H1 (cell line): Measurements from ENCODE around the gene E2F8. TPM values are rescaled to one million over a fixed set of nuclear protein-coding genes. Genes with fewer than 3 reads are reported as not detected.

ENCODE experiments used
- CTCF ChIA-PET: fragments of 300-600 bp; sonication (Branson Sonifier 250); formaldehyde crosslinking; loops from one replicate; lab custom pipeline; 2021; ENCODE audit not compliant: partially characterized antibody; lab: Charles Lee
- POLR2A ChIA-PET: fragments of 300-600 bp; sonication (Branson Sonifier 250); formaldehyde crosslinking; loops from one replicate; lab custom pipeline; 2021; ENCODE audit warnings: inconsistent platforms; ENCODE audit not compliant: partially characterized antibody; lab: Charles Lee
- DNase-seq, 2 experiments: peaks; one replicate each; pipeline versions ENCODE4 v3.0.0 to v3.0.0-alpha.2; 2010 to 2022; ENCODE audit warnings: low spot score in 2 of 2, low read depth in 1 of 2, mixed read lengths in 1 of 2
- FAIRE-seq: peaks from 2 replicates; lab custom pipeline; 2011; peaks lifted over from hg19 to GRCh38; lab: Jason Lieb, UNC
- H2AFZ ChIP-seq: 2 replicates; pipeline ENCODE4 v1.8.1; 2012; ENCODE audit warnings: low read length, inconsistent platforms
- H2AK5ac ChIP-seq: 2 replicates; pipeline ENCODE4 v1.6.1; 2013; ENCODE audit warnings: low read depth, low read length
- H2BK120ac ChIP-seq: replicated peaks from 2 replicates; pipeline ENCODE3; 2013; ENCODE audit warnings: low read depth, low read length, inconsistent platforms
- H2BK12ac ChIP-seq: 2 replicates; pipeline ENCODE4 v1.6.1; 2013; ENCODE audit warnings: low read depth, low read length
- H2BK15ac ChIP-seq: 2 replicates; pipeline ENCODE4 v1.6.1; 2013; ENCODE audit warnings: low read length
- H2BK20ac ChIP-seq: 2 replicates; pipeline ENCODE4 v1.6.1; 2013; ENCODE audit warnings: low read length
- H2BK5ac ChIP-seq: 2 replicates; pipeline ENCODE4 v1.6.1; 2013; ENCODE audit warnings: low read depth, low read length
- H3K14ac ChIP-seq: 2 replicates; pipeline ENCODE4 v1.6.1; 2013; ENCODE audit warnings: inconsistent platforms; ENCODE audit not compliant: insufficient read length
- H3K18ac ChIP-seq: 2 replicates; pipeline ENCODE4 v1.6.1; 2013; ENCODE audit warnings: low read length; ENCODE audit errors: extremely low read depth
- H3K23ac ChIP-seq: 2 replicates; pipeline ENCODE4 v1.6.1; 2013; ENCODE audit warnings: inconsistent platforms; ENCODE audit not compliant: insufficient read length
- H3K23me2 ChIP-seq: 2 replicates; pipeline ENCODE4 v1.6.1; 2013; ENCODE audit warnings: low read depth, low read length
- H3K27ac ChIP-seq: 2 replicates; pipeline ENCODE4 v1.6.1; 2011; ENCODE audit warnings: low read depth, low read length, inconsistent platforms
- H3K27me3 ChIP-seq, 4 experiments: replicated peaks in 1 of 4; 1 replicate in 1 of 4; 2 replicates in 3 of 4; pipeline versions ENCODE4 v1.6.1 to v1.8.1; 2011 to 2013; ENCODE audit warnings: low read length in 3 of 4, mild to moderate bottlenecking in 3 of 4, inconsistent platforms in 2 of 4, mixed read lengths in 2 of 4, moderate library complexity in 1 of 4; ENCODE audit not compliant: control insufficient read depth in 3 of 4, insufficient read depth in 3 of 4; ENCODE audit errors: extremely low read depth in 1 of 4
- H3K36me3 ChIP-seq, 4 experiments: 2 replicates each; pipeline versions ENCODE4 v1.6.1 to v1.8.1; 2011 to 2013; ENCODE audit warnings: mild to moderate bottlenecking in 4 of 4, low read length in 3 of 4, moderate library complexity in 2 of 4, control low read depth in 1 of 4, inconsistent platforms in 1 of 4; ENCODE audit not compliant: insufficient read depth in 4 of 4, control insufficient read depth in 2 of 4
- H3K4ac ChIP-seq: replicated peaks from 2 replicates; pipeline ENCODE3; 2013; ENCODE audit warnings: low read length, low read depth, mixed read lengths, inconsistent platforms; ENCODE audit not compliant: insufficient read length
- H3K4me1 ChIP-seq, 4 experiments: replicated peaks in 1 of 4; 1 replicate in 1 of 4; 2 replicates in 3 of 4; pipeline versions ENCODE4 v1.6.1 to v1.8.1; 2011 to 2013; ENCODE audit warnings: low read length in 3 of 4, inconsistent platforms in 2 of 4, mixed read lengths in 1 of 4; ENCODE audit not compliant: insufficient read depth in 4 of 4, control insufficient read depth in 3 of 4
- H3K4me2 ChIP-seq, 2 experiments: 2 replicates each; pipeline versions ENCODE4 v1.6.1 to v1.8.1; 2011 to 2013; ENCODE audit warnings: low read depth in 2 of 2, low read length in 2 of 2, control low read depth in 1 of 2, inconsistent platforms in 1 of 2, mild to moderate bottlenecking in 1 of 2; ENCODE audit not compliant: insufficient read depth in 1 of 2
- H3K4me3 ChIP-seq, 4 experiments: fragments of 200-600, 300-600 bp in 1 of 4; sonication (generic), shearing (Covaris generic), sonication (Bioruptor Twin) in 1 of 4; 2 replicates each; pipeline versions ENCODE4 v1.5.1 to v1.8.1; 2011 to 2016; ENCODE audit warnings: low read length in 4 of 4, low read depth in 3 of 4, control low read depth in 2 of 4, inconsistent platforms in 2 of 4, mild to moderate bottlenecking in 2 of 4, mixed read lengths in 1 of 4, moderate library complexity in 1 of 4; ENCODE audit not compliant: insufficient read depth in 2 of 4; ENCODE audit errors: extremely low read depth in 1 of 4
- H3K56ac ChIP-seq: replicated peaks from 2 replicates; pipeline ENCODE3; 2013; ENCODE audit warnings: low read depth, mild to moderate bottlenecking, mixed read lengths, low read length, inconsistent platforms; ENCODE audit not compliant: insufficient read length
- H3K79me1 ChIP-seq: 2 replicates; pipeline ENCODE4 v1.6.1; 2013; ENCODE audit warnings: low read depth, low read length, control low read depth
- H3K79me2 ChIP-seq, 2 experiments: 2 replicates each; pipeline versions ENCODE4 v1.6.1 to v1.8.1; 2012 to 2013; ENCODE audit warnings: low read length in 2 of 2, mild to moderate bottlenecking in 2 of 2, inconsistent platforms in 1 of 2; ENCODE audit not compliant: insufficient read depth in 2 of 2, control insufficient read depth in 1 of 2
- H3K9ac ChIP-seq, 4 experiments: replicated peaks in 1 of 4; 1 replicate in 1 of 4; 2 replicates in 3 of 4; pipeline versions ENCODE4 v1.6.1 to v1.8.1; 2011 to 2013; ENCODE audit warnings: low read depth in 3 of 4, low read length in 3 of 4, control low read depth in 2 of 4, mild to moderate bottlenecking in 2 of 4, moderate library complexity in 2 of 4, inconsistent platforms in 1 of 4; ENCODE audit errors: extremely low read depth in 1 of 4
- H3K9me3 ChIP-seq, 2 experiments: 2 replicates each; pipeline versions ENCODE4 v1.6.1 to v1.8.1; 2012 to 2013; ENCODE audit warnings: mild to moderate bottlenecking in 2 of 2, moderate library complexity in 2 of 2, control low read depth in 1 of 2, inconsistent platforms in 1 of 2, low read depth in 1 of 2, low read length in 1 of 2, mixed read lengths in 1 of 2; ENCODE audit not compliant: insufficient read depth in 2 of 2
- H4K20me1 ChIP-seq, 2 experiments: replicated peaks in 1 of 2; 2 replicates each; pipeline versions ENCODE3 to v1.8.1; 2011 to 2013; ENCODE audit warnings: inconsistent platforms in 2 of 2, low read length in 2 of 2, mild to moderate bottlenecking in 1 of 2; ENCODE audit not compliant: insufficient read depth in 2 of 2, control insufficient read depth in 1 of 2
- H4K5ac ChIP-seq: 2 replicates; pipeline ENCODE4 v1.6.1; 2013; ENCODE audit warnings: low read length, low read depth, mixed read lengths, inconsistent platforms; ENCODE audit not compliant: insufficient read length
- H4K8ac ChIP-seq: 2 replicates; pipeline ENCODE4 v1.8.0; 2013; ENCODE audit warnings: mild to moderate bottlenecking, moderate library complexity, low read length, inconsistent platforms; ENCODE audit not compliant: insufficient read depth; ENCODE audit errors: extremely low read depth
- H4K91ac ChIP-seq: replicated peaks from 2 replicates; pipeline ENCODE3; 2013; ENCODE audit warnings: low read length, mixed read lengths, inconsistent platforms; ENCODE audit not compliant: insufficient read length
- BCL11A ChIP-seq, 2 experiments: IDR thresholded peaks; one replicate each; pipeline ENCODE4 v1.6.1; 2011; ENCODE audit warnings: low read depth in 2 of 2, low read length in 2 of 2, mild to moderate bottlenecking in 2 of 2
- GABPA ChIP-seq: IDR thresholded peaks from 2 replicates; pipeline ENCODE4 v1.6.1; 2011; ENCODE audit warnings: mild to moderate bottlenecking, low read length, moderate library complexity, borderline replicate concordance; ENCODE audit not compliant: insufficient read depth
- GTF2F1 ChIP-seq: IDR thresholded peaks from 2 replicates; pipeline ENCODE4 v1.6.1; 2012; ENCODE audit warnings: low read depth, low read length, improper control_type of control experiment, borderline replicate concordance
- RAD21 ChIP-seq, 2 experiments: IDR thresholded peaks in 1 of 2; conservative IDR thresholded peaks in 1 of 2; 2 replicates each; pipeline ENCODE4 v1.6.1; 2011; ENCODE audit warnings: low read depth in 2 of 2, low read length in 2 of 2, improper control_type of control experiment in 1 of 2, inconsistent platforms in 1 of 2, mild to moderate bottlenecking in 1 of 2, moderate library complexity in 1 of 2
- whole genome bisulfite sequencing, 2 experiments: shearing (Covaris generic) in 1 of 2; methylation state at CpG; one replicate each; pipeline versions ENCODE4 v1.1.6 to v1.1.7; 2013 to 2015; ENCODE audit warnings: low lambda C conversion rate in 2 of 2, mixed read lengths in 2 of 2, inconsistent platforms in 1 of 2, low coverage in 1 of 2, missing lambda C conversion rate in 1 of 2; ENCODE audit not compliant: insufficient replicate concordance in 2 of 2, insufficient coverage in 1 of 2, insufficient read length in 1 of 2; ENCODE audit errors: extremely low coverage in 1 of 2, missing lambda C conversion rate in 1 of 2; 5-methylcytosine and 5-hydroxymethylcytosine counted together
- polyA plus RNA-seq, 7 experiments: library from polyadenylated mRNA; depleted of rRNA in 3 of 7; stranded (reverse) in 5 of 7; unstranded in 2 of 7; fragments of >200 nt in 5 of 7; fragments of 200-250 nt in 2 of 7; gene quantifications; 1 replicate in 5 of 7; 2 replicates in 1 of 7; 4 replicates in 1 of 7; pipeline versions ENCODE4 v1.2.1 to v1.2.3, GENCODE V29; 2011 to 2013; ENCODE audit warnings: missing spikeins in 2 of 7, mixed read lengths in 2 of 7
- total RNA-seq: library from RNA; stranded (reverse); fragmentation: NEBNext Ultra II Directional; extraction: Animal tissue kit (Norgen Biotek cat#: 25700); gene quantifications from 2 replicates; pipeline ENCODE4 v1.2.1, GENCODE V29; 2021

The E2F8 gene
- total and polyA plus RNA-seq, 2 of the 8 experiments (the other 6 are each of a cell fraction or from before 2014, with no cell fraction given), result 5.4 to 11.4 TPM

GRCh38 chr11:19252394-19253152, 11.8 kb upstream of the E2F8 start:
- Histone ChIP-seq H3K36me3 (no peaks in the 10 kb centered on the region), H3K9me3 (peaks cover 0 to 5% of the 10 kb centered on the region in 2 experiments; a peak in 2 of 4 replicates), H3K14ac (no peak overlapping the region), H3K23me2 (no peaks in the 10 kb centered on the region), H2AFZ (no peak overlapping the region), H2BK15ac (no peak overlapping the region), H4K91ac (no peak overlapping the region), H4K20me1 (no peaks in the 10 kb centered on the region), H3K56ac (no peak overlapping the region), H2AK5ac (no peak overlapping the region), H3K4me3 (no peak overlapping the region), H3K79me1 (no peaks in the 10 kb centered on the region), H3K27ac (no peak overlapping the region), H3K9ac (no peak overlapping the region), H2BK20ac (no peak overlapping the region), H3K79me2 (no peaks in the 10 kb centered on the region), H3K23ac (no peak overlapping the region), H3K4me2 (no peak overlapping the region), H3K4me1 (no peaks in the 10 kb centered on the region), H3K27me3 (no peaks in the 10 kb centered on the region), H3K18ac (no peak overlapping the region), H4K8ac (no peak overlapping the region), H3K4ac (no peak overlapping the region), H2BK120ac (no peak overlapping the region), H2BK12ac (no peak overlapping the region), H4K5ac (no peak overlapping the region), H2BK5ac (no peak overlapping the region)
- FAIRE-seq (no peak), DNase-seq (no peak)
- WGBS, 2 experiments, result 77% methylated on average over 8 of the region's 8 CpGs; no CpG with 5 or more reads in 1 of the 2 experiments
- POLR2A ChIA-PET, result interaction anchor here (2.4 kb wide), 1 partner anchor 10 kb away, joined by 9 read pairs; no protein-coding TSS in a partner anchor
- CTCF ChIA-PET, result interaction anchor here (0.6 to 2.0 kb wide), 9 partner anchors 10 to 642 kb away, joined by 3 to 6 read pairs (median 3); no protein-coding TSS in a partner anchor
- TF ChIP-seq RAD21 (IDR thresholded peaks at IDR 0.05 in 1 of 2, conservative IDR thresholded peaks at IDR 0.05 in 1 of 2; ENCODE audit: low read depth in 2 of 2, low read length in 2 of 2) (no peak), GABPA (no peak), BCL11A (IDR thresholded peaks at IDR 0.05; ENCODE audit: low read depth in 2 of 2, low read length in 2 of 2) (no peak), GTF2F1 (no peak)
